GM19025 (cell line): ENCODE measurements around the gene CADPS.

Experiments used
- ATAC-seq: cut with Tn5 transposase; IDR thresholded peaks from one replicate; pipeline ENCODE4 v1.9.1; 2021; ENCODE audit warnings: mild to moderate bottlenecking, low read depth, moderate library complexity; ENCODE audit not compliant: unreplicated experiment

CADPS gene

DNA sequence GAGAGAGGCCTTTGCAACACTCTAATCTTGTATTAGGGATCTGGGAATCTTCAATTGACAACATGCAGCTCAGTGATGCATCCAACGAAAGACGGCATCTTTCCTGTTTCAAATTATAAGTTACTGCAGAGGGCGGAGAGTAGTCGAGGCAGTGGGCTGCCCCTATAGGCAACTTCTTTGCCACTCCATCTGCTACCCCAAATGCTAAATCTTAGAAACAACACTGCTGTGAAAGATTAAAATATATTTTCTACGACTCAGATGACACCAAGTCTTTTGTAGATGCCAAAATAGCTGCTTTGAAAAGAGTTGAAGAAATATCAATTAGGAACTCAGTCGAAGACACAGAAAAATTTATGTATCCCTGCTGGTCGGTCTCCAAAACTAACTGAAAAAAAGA lies 340.9 kb downstream of the CADPS start:
- no peak for ATAC-seq

- ATAC-seq, result no peak
These were observed 342.4 kb downstream of the CADPS start for GRCh38 chr3:62532796-62533195.

DNA sequence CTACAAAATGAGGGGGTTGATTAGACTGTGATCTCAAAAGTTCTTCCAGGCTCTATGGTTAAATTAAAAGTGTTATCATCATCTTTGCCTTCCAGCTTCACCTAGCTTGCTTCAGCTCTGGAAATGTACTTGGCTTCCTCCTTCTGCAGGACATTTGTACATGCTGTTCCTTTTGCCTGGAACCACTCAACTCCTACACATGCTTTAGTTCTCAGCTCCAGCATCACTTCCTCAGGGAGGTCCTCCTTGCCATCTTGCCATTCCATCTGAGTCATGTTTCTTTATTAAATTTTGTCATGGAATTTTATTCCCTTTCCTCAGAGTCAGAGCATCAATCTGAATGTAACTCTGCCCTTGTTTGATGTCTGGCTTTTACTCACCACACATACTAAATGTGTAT lies 343.2 kb downstream of the CADPS start:
- no peak for ATAC-seq

DNA sequence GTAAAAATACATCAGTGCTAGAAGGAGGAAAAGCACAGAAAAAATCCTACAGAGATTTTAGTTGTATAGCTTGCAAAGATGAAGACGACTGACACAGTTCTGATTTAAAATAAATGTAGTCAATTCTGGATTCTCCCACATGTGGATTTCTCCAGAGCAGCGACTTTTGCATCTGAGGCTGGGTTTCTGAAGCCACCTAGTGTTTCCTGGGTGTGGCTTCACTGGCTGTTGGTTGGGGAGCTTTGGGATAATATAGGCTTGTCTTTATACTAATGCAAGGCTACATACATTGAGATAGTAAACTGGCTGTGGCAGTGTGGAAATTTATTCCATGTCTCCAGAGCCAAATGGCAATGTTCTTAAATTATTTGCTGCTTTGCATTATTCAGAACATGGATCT lies 343.7 kb downstream of the CADPS start:
- no peak for ATAC-seq

- ATAC-seq, result no peak
These were observed 346.0 kb downstream of the CADPS start for GRCh38 chr3:62529230-62529629.

DNA sequence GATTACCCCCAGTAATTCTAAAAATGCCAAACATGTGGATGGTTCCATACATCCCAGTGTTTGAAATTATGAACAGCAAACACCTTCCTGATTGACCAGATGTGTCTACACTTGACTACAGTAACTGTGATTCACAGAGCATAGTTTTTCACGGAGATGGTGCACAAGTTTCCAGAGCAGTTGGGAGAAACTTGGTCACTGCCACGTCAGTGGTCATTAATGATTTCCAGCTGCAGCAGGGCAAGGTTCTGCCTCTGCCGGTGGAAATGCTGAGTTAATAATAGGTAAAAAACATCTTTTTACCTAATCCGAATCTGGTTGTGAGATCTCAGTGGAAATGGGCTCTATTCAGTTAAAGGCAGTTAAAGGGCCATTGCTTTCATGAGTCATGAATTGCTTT lies 347.7 kb downstream of the CADPS start:
- ATAC-seq, result no peak

- ATAC-seq, result no peak
These were observed 349.9 kb downstream of the CADPS start for GRCh38 chr3:62525281-62525680.

GRCh38 chr3:62523672-62524071 lies 351.5 kb downstream of the CADPS start:
- ATAC-seq, result no peak

- no peak for ATAC-seq
These were observed 353.6 kb downstream of the CADPS start for GRCh38 chr3:62521464-62522105.

DNA sequence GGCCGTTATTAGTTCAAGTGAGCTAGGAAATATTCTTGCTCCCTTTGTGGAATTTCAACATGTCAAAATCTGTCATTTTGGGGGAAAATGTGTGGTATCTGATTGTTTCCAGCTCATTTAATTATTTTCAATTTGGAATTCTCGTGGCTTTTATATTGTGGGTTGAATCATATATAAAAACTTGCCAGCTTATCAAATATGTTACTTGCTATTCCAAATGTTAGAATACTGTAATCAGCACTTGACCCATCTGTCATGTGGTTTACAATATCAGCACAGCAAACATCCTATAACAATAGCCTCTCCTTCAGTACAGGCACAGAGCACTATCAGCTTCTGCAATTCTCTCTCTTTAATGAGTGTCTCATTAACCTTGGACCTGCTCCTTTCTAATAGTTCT lies 371.7 kb downstream of the CADPS start:
- ATAC-seq, result no peak

GRCh38 chr3:62502315-62503300 lies 372.6 kb downstream of the CADPS start:
- no peak for ATAC-seq

GRCh38 chr3:62501289-62501668 lies 373.9 kb downstream of the CADPS start:
- no peak for ATAC-seq

- ATAC-seq, result no peak
These were observed 374.5 kb downstream of the CADPS start for GRCh38 chr3:62500556-62501288.

DNA sequence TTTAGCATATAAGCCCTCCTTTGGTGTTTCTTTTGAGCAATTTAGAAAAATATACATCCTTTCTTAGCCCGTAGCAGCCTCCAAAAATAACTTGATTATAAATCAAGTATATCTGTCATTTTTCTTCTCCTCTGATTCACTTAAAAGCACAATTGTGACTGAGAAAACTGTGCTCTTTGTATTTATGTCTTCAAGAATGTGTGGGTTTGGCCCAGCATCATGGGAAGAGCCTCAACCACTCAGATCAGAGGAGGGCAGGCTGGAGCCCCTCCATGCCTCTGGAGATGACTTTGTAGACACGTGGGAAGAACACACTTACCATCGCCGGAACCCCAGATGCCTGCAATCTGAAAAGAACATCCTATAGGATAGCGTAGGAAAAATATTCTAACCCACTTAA lies 378.1 kb downstream of the CADPS start:
- no peak for ATAC-seq

DNA sequence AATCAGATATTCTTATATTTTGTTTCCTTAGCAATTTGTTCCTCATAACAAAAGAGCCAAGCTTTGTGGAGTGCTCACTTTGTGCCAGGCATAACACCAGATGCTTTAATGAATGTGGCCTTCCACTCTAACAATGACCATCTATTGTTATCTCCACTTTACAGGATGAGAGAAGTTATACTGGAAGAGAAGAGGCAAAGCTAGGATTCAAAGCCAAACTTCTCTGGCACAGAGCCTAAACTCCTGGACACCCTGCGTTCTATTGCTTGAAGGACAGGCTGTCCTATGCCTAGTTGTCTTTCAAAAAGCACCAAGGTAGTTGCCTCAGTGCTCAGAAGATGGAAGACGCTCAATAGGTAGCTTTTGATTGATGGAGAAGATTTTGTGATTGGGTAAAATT lies 378.7 kb downstream of the CADPS start:
- no peak for ATAC-seq

- no peak for ATAC-seq
These were observed 382.0 kb downstream of the CADPS start for GRCh38 chr3:62493109-62493801.

- ATAC-seq, result no peak
These were observed 392.3 kb downstream of the CADPS start for GRCh38 chr3:62482961-62483360.

DNA sequence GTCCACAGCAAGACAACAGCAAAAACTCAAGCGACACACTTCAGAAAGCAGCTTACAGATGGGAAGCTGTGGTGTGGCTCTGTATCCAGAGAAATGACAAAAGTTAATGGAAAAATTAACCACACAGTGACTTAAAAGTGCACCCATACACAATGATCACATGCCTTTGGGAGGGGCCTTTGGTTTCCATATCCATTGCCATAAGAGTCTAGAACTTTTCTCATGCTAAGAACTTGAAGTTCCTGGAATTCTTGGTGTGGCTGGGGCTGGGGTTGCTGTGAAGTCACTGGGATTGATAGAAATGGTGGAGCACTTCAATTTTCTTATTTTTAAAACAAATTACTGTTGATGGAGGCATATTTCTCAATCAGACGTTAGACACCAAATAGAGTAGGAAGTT lies 393.3 kb downstream of the CADPS start:
- ATAC-seq, result no peak

DNA sequence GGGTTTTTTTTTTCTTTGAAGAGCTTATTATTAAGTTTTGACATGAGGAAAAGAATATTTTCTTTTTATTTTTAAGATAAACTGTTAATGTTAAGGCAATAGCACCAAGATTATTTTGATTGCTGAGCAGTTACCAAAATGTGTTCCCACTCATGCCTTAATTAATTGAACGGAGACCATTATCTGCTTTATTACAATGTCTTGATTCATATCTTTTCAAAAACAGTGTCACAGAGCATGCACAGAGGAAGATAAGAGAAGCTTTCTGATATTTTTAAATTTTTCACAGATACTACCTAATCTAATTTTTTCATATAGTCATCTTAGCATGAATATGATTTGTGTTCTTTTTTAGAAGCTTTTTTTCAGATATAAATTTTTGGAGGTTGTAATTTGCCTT lies 395.2 kb downstream of the CADPS start:
- ATAC-seq, result no peak

- no peak for ATAC-seq
These were observed 395.9 kb downstream of the CADPS start for GRCh38 chr3:62479326-62479725.

DNA sequence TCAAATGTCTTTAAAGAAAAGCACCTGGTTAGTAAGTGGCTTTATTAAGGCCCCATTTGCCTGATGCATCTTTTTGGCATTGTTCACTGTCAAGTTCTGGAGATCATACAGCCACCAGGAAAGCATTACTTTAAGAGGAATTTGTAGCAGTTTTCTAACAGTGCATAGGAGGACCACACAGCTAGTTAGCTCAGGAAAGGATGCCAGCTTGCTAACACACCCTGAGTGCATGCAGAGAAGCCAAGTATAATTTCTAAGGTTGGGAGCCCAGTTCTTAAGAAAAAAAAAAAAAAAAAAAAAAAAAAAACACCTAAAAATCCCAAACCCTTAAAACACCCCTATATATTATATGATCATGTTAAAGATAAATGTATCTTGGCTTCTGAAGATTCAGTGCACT lies 399.9 kb downstream of the CADPS start:
- no peak for ATAC-seq
